Activated naive CD8-positive, alpha-beta T cell (primary cell): ENCODE results near the gene AKAP6.

Experiments used
- H3K27ac Mint-ChIP-seq: one replicate; pipeline ENCODE4 v1.8.0; 2021; ENCODE audit warnings: mixed read lengths
- H3K27me3 Mint-ChIP-seq: one replicate; pipeline ENCODE4 v1.8.0; 2021; ENCODE audit warnings: mixed read lengths
- H3K36me3 Mint-ChIP-seq: one replicate; pipeline ENCODE4 v1.8.0; 2021; ENCODE audit warnings: mixed read lengths
- H3K4me1 Mint-ChIP-seq: one replicate; pipeline ENCODE4 v1.8.0; 2021; ENCODE audit warnings: low read depth, mixed read lengths
- H3K4me3 Mint-ChIP-seq: one replicate; pipeline ENCODE4 v1.8.0; 2021; ENCODE audit warnings: mild to moderate bottlenecking, mixed read lengths
- H3K9me3 Mint-ChIP-seq: one replicate; pipeline ENCODE4 v1.8.0; 2021; ENCODE audit warnings: low read depth, mixed read lengths

AKAP6 gene

DNA sequence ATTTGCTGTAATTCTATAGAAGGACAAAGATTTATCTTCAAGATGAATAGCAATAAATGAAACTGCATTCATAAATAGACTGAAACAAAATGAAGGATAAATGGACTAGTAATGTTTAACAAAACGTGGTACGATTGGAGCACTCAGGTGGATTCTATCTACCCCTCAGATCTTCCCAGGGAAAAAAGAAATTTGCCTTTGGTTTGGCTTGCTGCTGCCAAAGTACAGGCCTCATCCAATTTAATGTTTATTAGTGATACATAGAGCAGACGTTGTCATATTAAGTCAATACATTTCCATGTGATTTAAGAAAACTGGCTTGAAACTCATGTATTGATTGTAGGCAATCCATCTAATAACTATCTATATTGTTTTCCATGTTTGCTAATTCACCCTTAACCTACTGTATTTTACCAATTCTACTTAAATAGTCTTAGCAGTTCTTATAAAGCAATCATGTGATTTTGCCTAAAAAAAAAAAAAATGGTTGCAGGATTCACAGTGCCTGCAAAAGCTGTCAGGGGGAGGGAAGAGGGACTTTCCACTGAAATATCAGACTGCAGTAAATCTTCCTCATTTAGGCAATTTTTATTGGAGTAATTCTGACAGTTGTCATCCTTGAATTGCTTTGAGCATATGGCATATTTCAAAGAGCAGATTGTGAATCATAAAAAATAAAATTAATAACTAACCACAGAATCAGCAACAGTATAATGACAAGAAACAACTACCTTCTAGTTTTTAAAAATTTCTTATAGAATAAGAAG is 367.4 kb downstream of the AKAP6 start:
- no peaks in the 10 kb centered on the region for H3K27me3 Mint-ChIP-seq
- no peaks in the 10 kb centered on the region for H3K4me1 Mint-ChIP-seq
- H3K4me3 Mint-ChIP-seq, result no peak overlapping the region
- no peaks in the 10 kb centered on the region for H3K36me3 Mint-ChIP-seq
- H3K9me3 Mint-ChIP-seq, result no peaks in the 10 kb centered on the region
- H3K27ac Mint-ChIP-seq, result no peak overlapping the region

DNA sequence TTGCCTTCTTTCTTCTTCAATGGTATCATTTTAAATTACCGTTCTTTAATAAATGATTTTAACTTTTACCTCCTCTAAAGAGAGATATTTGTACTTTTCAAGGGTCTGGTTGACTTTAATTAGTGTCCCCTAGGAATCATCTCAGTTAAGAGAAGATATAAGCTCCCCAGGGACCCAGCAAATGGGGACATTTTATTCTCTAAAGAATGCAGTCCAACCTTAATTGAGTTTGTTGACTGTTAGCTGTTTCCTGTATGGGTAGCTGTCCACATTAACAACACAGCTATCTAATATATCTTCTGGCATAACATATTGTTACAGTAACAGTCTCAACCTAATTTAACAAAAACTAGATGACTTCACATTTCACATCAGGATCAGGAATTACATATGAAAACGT is 368.0 kb downstream of the AKAP6 start:
- H3K27ac Mint-ChIP-seq, result no peak overlapping the region
- no peaks in the 10 kb centered on the region for H3K27me3 Mint-ChIP-seq
- H3K4me1 Mint-ChIP-seq, result no peaks in the 10 kb centered on the region
- H3K9me3 Mint-ChIP-seq, result no peaks in the 10 kb centered on the region
- H3K4me3 Mint-ChIP-seq, result no peak overlapping the region
- H3K36me3 Mint-ChIP-seq, result no peaks in the 10 kb centered on the region

DNA sequence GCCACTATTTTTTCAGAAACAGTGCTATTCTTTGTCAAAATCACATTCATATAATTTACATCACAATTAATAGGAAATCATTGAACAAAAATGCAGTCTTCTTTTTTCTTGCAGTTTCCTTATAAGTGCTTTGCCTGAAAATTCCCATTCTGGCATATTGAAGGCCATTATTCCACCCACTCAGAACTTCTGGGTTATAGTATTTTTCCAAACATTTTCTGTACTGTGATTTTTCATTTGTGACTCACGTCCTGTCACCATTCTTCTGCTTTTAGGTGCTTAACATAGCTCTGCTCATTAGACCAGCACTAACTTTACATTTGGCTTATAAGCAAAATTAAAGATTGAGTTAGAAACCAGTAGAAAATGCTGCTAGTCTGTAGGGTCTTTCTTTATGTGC is 368.6 kb downstream of the AKAP6 start:
- Mint-ChIP-seq H3K4me3 (no peak overlapping the region), H3K27ac (no peak overlapping the region), H3K9me3 (no peaks in the 10 kb centered on the region), H3K27me3 (no peaks in the 10 kb centered on the region), H3K4me1 (no peaks in the 10 kb centered on the region), H3K36me3 (no peaks in the 10 kb centered on the region)

DNA sequence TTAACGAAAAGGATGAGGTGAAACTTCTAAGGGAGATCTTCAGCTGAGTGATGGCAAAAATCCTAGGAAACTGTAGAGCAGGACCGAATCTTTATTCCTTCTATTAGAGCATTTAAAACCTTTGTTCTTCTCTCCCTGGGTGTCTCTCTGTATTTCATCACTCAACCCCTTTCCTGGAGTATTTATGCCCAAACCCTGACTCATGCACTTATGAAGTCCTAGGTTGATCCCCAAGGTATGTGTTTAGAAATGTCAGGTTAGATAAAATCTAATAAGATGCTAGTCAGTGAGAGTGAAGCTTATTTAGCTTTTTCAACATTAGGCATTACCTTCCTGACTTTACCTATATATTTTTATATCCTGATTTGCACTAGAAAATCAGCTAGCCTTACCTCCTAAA is 369.7 kb downstream of the AKAP6 start:
- Mint-ChIP-seq H3K4me1 (no peaks in the 10 kb centered on the region), H3K9me3 (no peaks in the 10 kb centered on the region)

DNA sequence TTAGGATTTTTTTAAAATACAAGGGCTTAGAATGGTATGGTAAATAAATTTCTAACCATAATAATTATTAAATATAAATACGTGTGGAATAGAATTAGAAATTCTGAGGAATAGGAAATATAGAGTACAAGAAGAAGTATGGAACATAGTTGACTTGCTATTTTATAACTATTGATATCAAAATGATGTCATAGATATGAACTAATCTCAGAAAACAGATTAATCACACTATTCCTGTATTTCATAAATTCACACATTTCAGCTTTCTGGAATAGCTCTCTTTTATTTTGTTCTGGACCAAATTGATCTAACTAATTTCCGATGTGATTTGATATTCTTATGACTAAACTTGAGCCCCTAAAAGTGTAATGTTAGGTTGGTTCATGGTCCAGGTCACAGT is 372.4 kb downstream of the AKAP6 start:
- H3K4me1 Mint-ChIP-seq, result no peaks in the 10 kb centered on the region
- no peaks in the 10 kb centered on the region for H3K27me3 Mint-ChIP-seq
- H3K4me3 Mint-ChIP-seq, result no peak overlapping the region
- no peaks in the 10 kb centered on the region for H3K36me3 Mint-ChIP-seq
- no peaks in the 10 kb centered on the region for H3K9me3 Mint-ChIP-seq
- H3K27ac Mint-ChIP-seq, result no peak overlapping the region

More for the DNA sequence above, 369.7 kb downstream of the AKAP6 start:
- Mint-ChIP-seq H3K27me3 (no peaks in the 10 kb centered on the region), H3K4me3 (no peak overlapping the region), H3K36me3 (no peaks in the 10 kb centered on the region), H3K27ac (no peak overlapping the region)

DNA sequence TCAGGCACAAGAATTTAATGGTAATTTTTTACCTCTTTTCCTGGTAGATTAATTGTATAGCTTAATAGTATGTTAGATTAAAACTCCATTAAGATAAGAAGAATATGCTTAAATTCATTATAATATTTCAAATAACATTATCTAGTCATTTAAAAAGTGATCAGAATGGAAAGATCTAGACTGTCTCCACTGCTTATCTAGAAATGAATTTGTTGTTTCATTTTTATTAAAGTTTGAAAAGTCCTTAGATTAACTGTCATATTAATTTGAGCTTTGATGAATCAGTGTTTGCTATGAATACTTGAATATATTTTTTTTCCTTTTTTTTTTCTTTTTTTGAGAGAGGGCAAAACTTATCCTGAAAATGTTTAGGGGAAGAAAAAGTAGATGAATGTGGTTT is 373.0 kb downstream of the AKAP6 start:
- Mint-ChIP-seq H3K27ac (no peak overlapping the region), H3K4me3 (no peak overlapping the region), H3K27me3 (no peaks in the 10 kb centered on the region), H3K4me1 (no peaks in the 10 kb centered on the region), H3K36me3 (no peaks in the 10 kb centered on the region), H3K9me3 (no peaks in the 10 kb centered on the region)

DNA sequence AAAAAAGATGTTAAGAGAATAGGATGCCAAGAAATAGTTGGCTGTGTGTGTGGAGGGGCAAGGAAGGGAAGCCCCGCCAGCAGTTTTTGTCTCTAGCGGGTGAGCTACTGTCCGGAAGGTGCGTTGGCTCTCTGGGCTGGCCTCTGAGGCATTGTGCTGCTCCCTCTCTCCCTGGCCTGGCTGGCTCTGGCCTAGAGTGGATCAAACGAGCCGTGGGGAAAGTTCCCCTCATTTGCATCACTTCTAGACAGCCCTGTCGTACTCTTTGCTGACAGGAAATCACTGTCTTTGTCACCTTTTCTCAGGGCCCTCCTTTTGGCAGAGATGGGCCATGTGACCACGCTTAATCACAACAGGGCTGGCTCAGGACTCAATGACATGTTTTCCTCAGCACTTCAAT is 373.5 kb downstream of the AKAP6 start:
- Mint-ChIP-seq H3K4me1 (no peaks in the 10 kb centered on the region), H3K27ac (no peak overlapping the region), H3K36me3 (no peaks in the 10 kb centered on the region), H3K9me3 (no peaks in the 10 kb centered on the region), H3K27me3 (no peaks in the 10 kb centered on the region), H3K4me3 (no peak overlapping the region)

DNA sequence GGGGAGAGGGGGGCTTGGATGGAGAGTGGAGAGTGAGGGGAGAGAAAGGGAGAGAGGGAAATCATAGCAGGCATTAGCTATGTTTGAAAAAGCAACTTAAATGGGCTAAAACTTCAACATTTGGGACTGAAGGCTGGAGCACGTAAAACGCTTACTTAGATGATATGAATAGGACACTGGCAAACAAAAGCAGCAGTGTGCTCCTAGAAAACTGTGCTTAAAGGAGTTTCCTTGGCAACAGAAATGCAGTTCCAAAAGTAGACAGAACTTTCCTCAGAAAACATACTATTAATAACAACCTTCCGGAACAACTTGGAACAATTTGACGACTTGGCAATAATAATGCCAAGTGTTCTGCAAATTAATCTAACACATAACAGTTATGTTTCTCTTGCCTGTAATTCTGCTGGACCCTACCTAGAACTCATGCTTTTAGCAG is 374.1 kb downstream of the AKAP6 start:
- H3K27ac Mint-ChIP-seq, result no peak overlapping the region
- H3K9me3 Mint-ChIP-seq, result no peaks in the 10 kb centered on the region
- H3K36me3 Mint-ChIP-seq, result peaks cover 2% of the 10 kb centered on the region
- H3K4me1 Mint-ChIP-seq, result no peaks in the 10 kb centered on the region
- no peak overlapping the region for H3K4me3 Mint-ChIP-seq
- H3K27me3 Mint-ChIP-seq, result no peaks in the 10 kb centered on the region

DNA sequence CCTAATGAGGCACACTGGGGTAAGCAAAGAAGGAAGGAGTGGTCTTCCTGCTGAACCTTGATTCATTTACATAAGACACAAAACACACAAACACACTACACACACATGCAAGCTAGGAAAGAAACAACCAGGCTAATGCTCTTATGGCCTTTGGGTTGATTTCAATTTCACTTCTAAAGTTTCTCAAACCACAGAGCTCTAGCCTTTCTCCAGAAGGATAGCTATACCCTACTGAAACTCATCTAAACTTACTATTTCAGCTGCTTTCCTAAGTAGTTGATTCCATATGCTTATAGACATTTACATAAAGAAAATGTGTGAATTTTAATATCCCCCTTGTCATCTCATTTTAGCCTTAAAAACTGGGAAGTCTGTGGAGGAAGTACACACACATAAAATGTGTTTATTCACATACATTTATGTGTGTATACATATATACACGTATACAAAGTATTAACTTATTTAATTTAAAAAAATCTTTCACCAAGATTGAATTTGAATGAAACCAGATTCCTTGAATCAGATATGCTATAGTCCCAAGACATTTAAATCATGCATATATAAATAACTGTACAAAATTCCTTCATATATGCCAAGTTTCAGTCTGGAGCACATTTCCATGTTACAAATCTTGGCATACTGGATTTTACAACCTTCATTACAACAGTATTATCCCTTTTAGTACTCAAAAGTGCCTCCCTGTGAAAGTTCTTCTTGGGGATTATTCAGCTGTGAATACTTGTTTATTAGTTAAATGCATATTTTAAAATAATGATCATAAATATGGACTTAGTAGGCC is 377.8 kb downstream of the AKAP6 start:
- no peak overlapping the region for H3K27ac Mint-ChIP-seq
- no peaks in the 10 kb centered on the region for H3K27me3 Mint-ChIP-seq
- no peak overlapping the region for H3K4me3 Mint-ChIP-seq

DNA sequence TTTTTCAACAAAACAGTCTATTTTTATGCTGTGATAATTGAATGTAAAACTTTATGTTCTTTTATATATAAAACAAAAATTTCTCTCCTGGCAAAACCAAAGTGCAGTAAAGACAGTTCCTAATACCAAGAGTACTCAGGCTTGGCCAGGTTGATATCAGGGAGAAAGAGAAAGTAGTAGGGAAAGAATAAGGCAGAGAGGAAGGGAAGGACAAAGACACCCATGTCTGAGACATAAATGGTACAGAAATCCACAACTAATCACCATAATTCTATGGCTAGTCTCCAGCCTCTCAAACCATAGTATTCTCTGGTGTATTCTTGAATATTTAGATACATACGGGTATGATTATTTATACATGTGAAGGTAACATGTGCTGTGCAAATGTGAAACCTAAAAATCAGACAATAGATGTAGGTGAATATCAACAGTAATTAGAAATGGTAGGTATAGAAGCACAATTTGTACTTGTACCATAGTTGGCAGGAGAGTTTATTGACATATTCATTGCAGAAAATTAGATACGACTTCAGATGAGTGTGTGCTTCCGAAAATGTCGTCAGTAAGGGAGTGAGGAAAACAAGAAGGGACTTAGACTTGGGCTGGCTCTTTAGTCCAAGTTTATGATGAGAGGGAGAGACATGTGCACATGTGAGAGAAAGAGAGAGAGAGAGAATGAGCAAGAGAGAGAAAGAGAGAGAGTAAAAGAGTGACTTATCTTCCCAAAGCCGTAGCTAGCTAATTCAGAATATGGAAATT is 378.8 kb downstream of the AKAP6 start:
- Mint-ChIP-seq H3K9me3 (no peaks in the 10 kb centered on the region), H3K27me3 (no peaks in the 10 kb centered on the region), H3K27ac (no peak overlapping the region), H3K4me1 (no peaks in the 10 kb centered on the region), H3K4me3 (no peak overlapping the region), H3K36me3 (peaks cover 2% of the 10 kb centered on the region)

More for the DNA sequence above, 377.8 kb downstream of the AKAP6 start:
- peaks cover 2% of the 10 kb centered on the region for H3K36me3 Mint-ChIP-seq
- H3K4me1 Mint-ChIP-seq, result no peaks in the 10 kb centered on the region
- no peaks in the 10 kb centered on the region for H3K9me3 Mint-ChIP-seq

DNA sequence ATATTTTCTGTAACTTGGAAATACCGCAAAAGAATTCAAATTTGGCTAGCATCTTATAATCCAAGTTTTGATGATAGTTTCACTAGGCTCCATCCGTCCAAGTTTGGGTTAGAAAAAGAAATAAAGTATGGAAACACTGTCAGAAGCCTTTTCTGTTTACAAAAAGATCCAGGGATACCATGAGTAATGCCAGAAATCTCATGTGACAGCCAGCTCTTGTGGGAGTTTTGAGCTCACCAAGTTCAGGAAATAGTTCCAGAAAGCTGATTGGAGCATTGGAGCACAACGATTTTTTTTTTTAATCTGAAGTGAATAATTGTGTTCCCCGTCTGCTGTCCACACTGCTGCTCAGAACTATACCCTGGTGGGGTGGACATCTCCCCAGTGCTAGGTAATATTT is 379.9 kb downstream of the AKAP6 start:
- H3K9me3 Mint-ChIP-seq, result no peaks in the 10 kb centered on the region
- no peak overlapping the region for H3K27ac Mint-ChIP-seq
- H3K4me1 Mint-ChIP-seq, result no peaks in the 10 kb centered on the region
- no peak overlapping the region for H3K4me3 Mint-ChIP-seq
- peaks cover 2% of the 10 kb centered on the region for H3K36me3 Mint-ChIP-seq
- H3K27me3 Mint-ChIP-seq, result no peaks in the 10 kb centered on the region

DNA sequence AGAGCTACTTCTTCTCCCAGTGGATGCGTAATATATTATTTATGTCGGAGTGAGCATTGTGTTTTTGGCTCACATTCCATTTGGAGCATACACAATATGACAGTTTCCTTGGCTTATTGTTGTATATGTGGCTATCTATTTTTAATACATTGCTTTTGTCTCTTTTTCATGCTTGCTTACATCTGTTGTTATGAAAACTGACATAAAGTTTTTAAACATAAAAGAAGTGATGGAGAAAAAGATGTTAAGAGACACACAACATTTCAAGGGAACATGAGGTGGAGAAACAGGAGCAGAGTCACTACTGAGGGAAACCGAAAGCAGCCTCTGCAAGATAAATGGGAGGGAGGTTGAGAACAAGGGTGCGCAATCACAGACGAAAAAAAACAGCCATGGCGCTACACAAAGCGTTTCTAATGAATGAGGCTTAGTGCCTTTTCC is 381.2 kb downstream of the AKAP6 start:
- Mint-ChIP-seq H3K9me3 (no peaks in the 10 kb centered on the region), H3K27ac (no peak overlapping the region), H3K4me3 (no peak overlapping the region)

DNA sequence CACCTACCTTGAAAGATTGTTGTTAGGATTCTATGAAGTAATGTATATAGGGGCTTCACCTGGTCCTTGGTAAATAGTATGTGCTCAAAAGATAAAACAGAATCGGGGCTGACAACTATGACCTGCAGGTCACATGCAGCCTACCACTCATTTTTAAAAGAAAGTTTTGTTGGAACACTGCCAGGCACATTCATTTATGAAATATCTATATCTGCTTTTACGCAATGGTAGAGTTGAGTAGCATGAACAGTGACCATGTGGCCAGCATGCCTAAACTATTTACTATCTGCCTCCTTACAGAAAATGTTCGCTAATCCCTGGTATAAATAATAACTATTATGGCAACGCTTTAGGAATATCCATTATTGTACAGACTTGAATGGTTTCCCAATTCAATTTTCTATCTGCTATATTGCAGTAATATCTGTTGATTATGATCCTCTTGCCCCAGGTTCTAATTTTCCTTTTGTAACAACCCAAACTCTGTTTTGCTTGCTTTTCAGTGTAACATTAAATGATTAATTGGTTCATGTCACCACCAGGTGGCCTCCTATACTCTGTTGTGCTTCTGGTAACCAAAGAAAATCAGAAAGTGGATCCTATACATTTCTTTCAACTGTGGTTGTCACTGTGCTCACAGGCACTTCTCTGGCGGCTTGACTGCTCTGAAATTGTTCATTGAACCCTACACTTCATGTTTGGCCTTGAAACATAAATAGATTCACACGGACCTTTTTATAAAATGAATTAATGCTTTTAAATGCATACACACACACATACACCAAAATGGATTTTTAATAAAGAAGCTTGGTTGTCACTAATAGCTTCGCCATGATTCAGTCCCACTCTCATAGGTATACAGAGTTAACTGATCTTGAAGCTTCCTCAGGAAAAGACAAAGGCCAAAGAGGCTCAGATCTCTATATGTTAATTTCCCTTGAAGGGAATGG is 381.9 kb downstream of the AKAP6 start:
- Mint-ChIP-seq H3K36me3 (peaks cover 2% of the 10 kb centered on the region), H3K9me3 (no peaks in the 10 kb centered on the region), H3K4me1 (no peaks in the 10 kb centered on the region), H3K27ac (no peak overlapping the region), H3K27me3 (no peaks in the 10 kb centered on the region), H3K4me3 (no peak overlapping the region)

More for the DNA sequence above, 381.2 kb downstream of the AKAP6 start:
- Mint-ChIP-seq H3K36me3 (peaks cover 2% of the 10 kb centered on the region), H3K27me3 (no peaks in the 10 kb centered on the region), H3K4me1 (no peaks in the 10 kb centered on the region)

DNA sequence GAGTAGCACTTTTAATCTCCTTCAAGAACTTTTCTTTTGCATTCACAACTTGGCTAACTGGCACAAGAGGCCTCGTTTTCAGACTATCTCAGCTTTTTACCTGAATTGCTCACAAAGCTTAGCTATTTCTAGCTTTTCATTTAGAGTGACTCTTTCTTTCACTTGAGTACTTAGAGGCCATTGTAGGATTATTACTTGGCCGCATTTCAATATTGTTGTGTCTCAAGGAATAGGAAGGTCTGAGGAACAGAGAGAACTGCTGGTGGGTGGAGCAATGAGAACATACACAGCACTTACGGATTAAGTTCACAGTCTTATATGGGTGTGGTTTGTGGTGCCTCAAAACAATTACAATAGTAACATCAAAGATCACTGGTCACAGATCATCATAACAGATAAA is 384.8 kb downstream of the AKAP6 start:
- Mint-ChIP-seq H3K27me3 (no peaks in the 10 kb centered on the region), H3K4me3 (no peak overlapping the region)

More for the DNA sequence above, 384.8 kb downstream of the AKAP6 start:
- Mint-ChIP-seq H3K36me3 (no peaks in the 10 kb centered on the region), H3K4me1 (no peaks in the 10 kb centered on the region), H3K27ac (no peak overlapping the region), H3K9me3 (no peaks in the 10 kb centered on the region)
